H1 (cell line): ENCODE measurements around the gene SPAG16. TPM values are rescaled to one million over a fixed set of nuclear protein-coding genes. Genes with fewer than 3 reads are reported as not detected.

Experiments used
- CTCF ChIA-PET: fragments of 300-600 bp; sonication (Branson Sonifier 250); formaldehyde crosslinking; loops from one replicate; lab custom pipeline; 2021; ENCODE audit not compliant: partially characterized antibody; lab: Charles Lee
- POLR2A ChIA-PET: fragments of 300-600 bp; sonication (Branson Sonifier 250); formaldehyde crosslinking; loops from one replicate; lab custom pipeline; 2021; ENCODE audit warnings: inconsistent platforms; ENCODE audit not compliant: partially characterized antibody; lab: Charles Lee
- DNase-seq, 2 experiments: peaks; one replicate each; pipeline versions ENCODE4 v3.0.0 to v3.0.0-alpha.2; 2010 to 2022; ENCODE audit warnings: low spot score in 2 of 2, low read depth in 1 of 2, mixed read lengths in 1 of 2
- FAIRE-seq: peaks from 2 replicates; lab custom pipeline; 2011; peaks lifted over from hg19 to GRCh38; lab: Jason Lieb, UNC
- H2AFZ ChIP-seq: 2 replicates; pipeline ENCODE4 v1.8.1; 2012; ENCODE audit warnings: low read length, inconsistent platforms
- H2AK5ac ChIP-seq: 2 replicates; pipeline ENCODE4 v1.6.1; 2013; ENCODE audit warnings: low read depth, low read length
- H2BK120ac ChIP-seq: replicated peaks from 2 replicates; pipeline ENCODE3; 2013; ENCODE audit warnings: low read depth, low read length, inconsistent platforms
- H2BK12ac ChIP-seq: 2 replicates; pipeline ENCODE4 v1.6.1; 2013; ENCODE audit warnings: low read depth, low read length
- H2BK15ac ChIP-seq: 2 replicates; pipeline ENCODE4 v1.6.1; 2013; ENCODE audit warnings: low read length
- H2BK20ac ChIP-seq: 2 replicates; pipeline ENCODE4 v1.6.1; 2013; ENCODE audit warnings: low read length
- H2BK5ac ChIP-seq: 2 replicates; pipeline ENCODE4 v1.6.1; 2013; ENCODE audit warnings: low read depth, low read length
- H3K14ac ChIP-seq: 2 replicates; pipeline ENCODE4 v1.6.1; 2013; ENCODE audit warnings: inconsistent platforms; ENCODE audit not compliant: insufficient read length
- H3K18ac ChIP-seq: 2 replicates; pipeline ENCODE4 v1.6.1; 2013; ENCODE audit warnings: low read length; ENCODE audit errors: extremely low read depth
- H3K23ac ChIP-seq: 2 replicates; pipeline ENCODE4 v1.6.1; 2013; ENCODE audit warnings: inconsistent platforms; ENCODE audit not compliant: insufficient read length
- H3K23me2 ChIP-seq: 2 replicates; pipeline ENCODE4 v1.6.1; 2013; ENCODE audit warnings: low read depth, low read length
- H3K27ac ChIP-seq: 2 replicates; pipeline ENCODE4 v1.6.1; 2011; ENCODE audit warnings: low read depth, low read length, inconsistent platforms
- H3K27me3 ChIP-seq, 4 experiments: replicated peaks in 1 of 4; 1 replicate in 1 of 4; 2 replicates in 3 of 4; pipeline versions ENCODE4 v1.6.1 to v1.8.1; 2011 to 2013; ENCODE audit warnings: low read length in 3 of 4, mild to moderate bottlenecking in 3 of 4, inconsistent platforms in 2 of 4, mixed read lengths in 2 of 4, moderate library complexity in 1 of 4; ENCODE audit not compliant: control insufficient read depth in 3 of 4, insufficient read depth in 3 of 4; ENCODE audit errors: extremely low read depth in 1 of 4
- H3K36me3 ChIP-seq, 4 experiments: 2 replicates each; pipeline versions ENCODE4 v1.6.1 to v1.8.1; 2011 to 2013; ENCODE audit warnings: mild to moderate bottlenecking in 4 of 4, low read length in 3 of 4, moderate library complexity in 2 of 4, control low read depth in 1 of 4, inconsistent platforms in 1 of 4; ENCODE audit not compliant: insufficient read depth in 4 of 4, control insufficient read depth in 2 of 4
- H3K4ac ChIP-seq: replicated peaks from 2 replicates; pipeline ENCODE3; 2013; ENCODE audit warnings: low read length, low read depth, mixed read lengths, inconsistent platforms; ENCODE audit not compliant: insufficient read length
- H3K4me1 ChIP-seq, 4 experiments: replicated peaks in 1 of 4; 1 replicate in 1 of 4; 2 replicates in 3 of 4; pipeline versions ENCODE4 v1.6.1 to v1.8.1; 2011 to 2013; ENCODE audit warnings: low read length in 3 of 4, inconsistent platforms in 2 of 4, mixed read lengths in 1 of 4; ENCODE audit not compliant: insufficient read depth in 4 of 4, control insufficient read depth in 3 of 4
- H3K4me2 ChIP-seq, 2 experiments: 2 replicates each; pipeline versions ENCODE4 v1.6.1 to v1.8.1; 2011 to 2013; ENCODE audit warnings: low read depth in 2 of 2, low read length in 2 of 2, control low read depth in 1 of 2, inconsistent platforms in 1 of 2, mild to moderate bottlenecking in 1 of 2; ENCODE audit not compliant: insufficient read depth in 1 of 2
- H3K4me3 ChIP-seq, 4 experiments: fragments of 200-600, 300-600 bp in 1 of 4; sonication (generic), shearing (Covaris generic), sonication (Bioruptor Twin) in 1 of 4; 2 replicates each; pipeline versions ENCODE4 v1.5.1 to v1.8.1; 2011 to 2016; ENCODE audit warnings: low read length in 4 of 4, low read depth in 3 of 4, control low read depth in 2 of 4, inconsistent platforms in 2 of 4, mild to moderate bottlenecking in 2 of 4, mixed read lengths in 1 of 4, moderate library complexity in 1 of 4; ENCODE audit not compliant: insufficient read depth in 2 of 4; ENCODE audit errors: extremely low read depth in 1 of 4
- H3K56ac ChIP-seq: replicated peaks from 2 replicates; pipeline ENCODE3; 2013; ENCODE audit warnings: low read depth, mild to moderate bottlenecking, mixed read lengths, low read length, inconsistent platforms; ENCODE audit not compliant: insufficient read length
- H3K79me1 ChIP-seq: 2 replicates; pipeline ENCODE4 v1.6.1; 2013; ENCODE audit warnings: low read depth, low read length, control low read depth
- H3K79me2 ChIP-seq, 2 experiments: 2 replicates each; pipeline versions ENCODE4 v1.6.1 to v1.8.1; 2012 to 2013; ENCODE audit warnings: low read length in 2 of 2, mild to moderate bottlenecking in 2 of 2, inconsistent platforms in 1 of 2; ENCODE audit not compliant: insufficient read depth in 2 of 2, control insufficient read depth in 1 of 2
- H3K9ac ChIP-seq, 4 experiments: replicated peaks in 1 of 4; 1 replicate in 1 of 4; 2 replicates in 3 of 4; pipeline versions ENCODE4 v1.6.1 to v1.8.1; 2011 to 2013; ENCODE audit warnings: low read depth in 3 of 4, low read length in 3 of 4, control low read depth in 2 of 4, mild to moderate bottlenecking in 2 of 4, moderate library complexity in 2 of 4, inconsistent platforms in 1 of 4; ENCODE audit errors: extremely low read depth in 1 of 4
- H3K9me3 ChIP-seq, 2 experiments: 2 replicates each; pipeline versions ENCODE4 v1.6.1 to v1.8.1; 2012 to 2013; ENCODE audit warnings: mild to moderate bottlenecking in 2 of 2, moderate library complexity in 2 of 2, control low read depth in 1 of 2, inconsistent platforms in 1 of 2, low read depth in 1 of 2, low read length in 1 of 2, mixed read lengths in 1 of 2; ENCODE audit not compliant: insufficient read depth in 2 of 2
- H4K20me1 ChIP-seq, 2 experiments: replicated peaks in 1 of 2; 2 replicates each; pipeline versions ENCODE3 to v1.8.1; 2011 to 2013; ENCODE audit warnings: inconsistent platforms in 2 of 2, low read length in 2 of 2, mild to moderate bottlenecking in 1 of 2; ENCODE audit not compliant: insufficient read depth in 2 of 2, control insufficient read depth in 1 of 2
- H4K5ac ChIP-seq: 2 replicates; pipeline ENCODE4 v1.6.1; 2013; ENCODE audit warnings: low read length, low read depth, mixed read lengths, inconsistent platforms; ENCODE audit not compliant: insufficient read length
- H4K8ac ChIP-seq: 2 replicates; pipeline ENCODE4 v1.8.0; 2013; ENCODE audit warnings: mild to moderate bottlenecking, moderate library complexity, low read length, inconsistent platforms; ENCODE audit not compliant: insufficient read depth; ENCODE audit errors: extremely low read depth
- H4K91ac ChIP-seq: replicated peaks from 2 replicates; pipeline ENCODE3; 2013; ENCODE audit warnings: low read length, mixed read lengths, inconsistent platforms; ENCODE audit not compliant: insufficient read length
- CBX5 ChIP-seq: fragments of 300-800, 300-1000 bp; sonication (generic); IDR thresholded peaks from 2 replicates; pipeline ENCODE4 v1.7.1; 2016; ENCODE audit warnings: antibody characterized with exemption, low read length, low read depth
- CEBPB ChIP-seq: IDR thresholded peaks from 2 replicates; pipeline ENCODE4 v1.6.1; 2012; ENCODE audit warnings: low read depth, low read length
- JUND ChIP-seq: IDR thresholded peaks from 2 replicates; pipeline ENCODE4 v1.6.1; 2011; ENCODE audit warnings: mild to moderate bottlenecking, improper control_type of control experiment, low read length
- POLR2A ChIP-seq, 2 experiments: IDR thresholded peaks; 1 replicate in 1 of 2; 2 replicates in 1 of 2; pipeline ENCODE4 v1.6.1; 2011; ENCODE audit warnings: low read depth in 2 of 2, low read length in 2 of 2, mild to moderate bottlenecking in 2 of 2; ENCODE audit errors: control extremely low read depth in 1 of 2
- SRF ChIP-seq: IDR thresholded peaks from 2 replicates; pipeline ENCODE4 v1.6.1; 2011; ENCODE audit warnings: mild to moderate bottlenecking, low read depth, low read length, moderate library complexity
- WGBS, 2 experiments: shearing (Covaris generic) in 1 of 2; methylation state at CpG; one replicate each; pipeline versions ENCODE4 v1.1.6 to v1.1.7; 2013 to 2015; ENCODE audit warnings: low lambda C conversion rate in 2 of 2, mixed read lengths in 2 of 2, inconsistent platforms in 1 of 2, low coverage in 1 of 2, missing lambda C conversion rate in 1 of 2; ENCODE audit not compliant: insufficient replicate concordance in 2 of 2, insufficient coverage in 1 of 2, insufficient read length in 1 of 2; ENCODE audit errors: extremely low coverage in 1 of 2, missing lambda C conversion rate in 1 of 2; 5-methylcytosine and 5-hydroxymethylcytosine counted together
- polyA plus RNA-seq, 7 experiments: library from polyadenylated mRNA; depleted of rRNA in 3 of 7; stranded (reverse) in 5 of 7; unstranded in 2 of 7; fragments of >200 nt in 5 of 7; fragments of 200-250 nt in 2 of 7; gene quantifications; 1 replicate in 5 of 7; 2 replicates in 1 of 7; 4 replicates in 1 of 7; pipeline versions ENCODE4 v1.2.1 to v1.2.3, GENCODE V29; 2011 to 2013; ENCODE audit warnings: missing spikeins in 2 of 7, mixed read lengths in 2 of 7
- total RNA-seq: library from RNA; stranded (reverse); fragmentation: NEBNext Ultra II Directional; extraction: Animal tissue kit (Norgen Biotek cat#: 25700); gene quantifications from 2 replicates; pipeline ENCODE4 v1.2.1, GENCODE V29; 2021

The SPAG16 gene
- total and polyA plus RNA-seq, 2 of the 8 experiments (the other 6 are each of a cell fraction or from before 2014, with no cell fraction given) = 6.0 to 14.9 TPM

GRCh38 chr2:213451542-213452239 is 167.4 kb downstream of the SPAG16 start:
- Histone ChIP-seq H2BK120ac (no peak overlapping the region), H3K4me3 (no peak overlapping the region), H3K18ac (no peak overlapping the region), H3K79me2 (no peaks in the 10 kb centered on the region), H2BK15ac (no peak overlapping the region), H4K5ac (no peak overlapping the region), H2BK5ac (no peak overlapping the region), H4K20me1 (no peaks in the 10 kb centered on the region), H3K4me2 (peak overlapping the region in 1 of 2 experiments; percentile 26; a peak in 1 of 4 replicates), H3K79me1 (no peaks in the 10 kb centered on the region), H3K27me3 (no peaks in the 10 kb centered on the region), H3K9ac (no peak overlapping the region), H2AK5ac (no peak overlapping the region), H4K91ac (no peak overlapping the region), H3K27ac (no peak overlapping the region), H3K23ac (no peak overlapping the region), H3K56ac (no peak overlapping the region), H3K14ac (no peak overlapping the region), H2AFZ (peak overlapping the region; percentile 99), H3K4me1 (0 out of 7 replicates have a peak, but pooled peaks cover 0 to 2% (median 0%) of the 10 kb centered on the region in 4 experiments), H3K23me2 (no peaks in the 10 kb centered on the region), H3K9me3 (no peaks in the 10 kb centered on the region), H2BK20ac (no peak overlapping the region), H2BK12ac (no peak overlapping the region), H4K8ac (no peak overlapping the region), H3K4ac (no peak overlapping the region), H3K36me3 (no peaks in the 10 kb centered on the region)
- no peak for DNase-seq
- POLR2A ChIA-PET = no interaction called here
- WGBS, 2 experiments = 66% methylated on average over 12 of the region's 12 CpGs; no CpG with 5 or more reads in 1 of the 2 experiments
- no peak for TF ChIP-seq JUND
- TF ChIP-seq CBX5 = no peak
- TF ChIP-seq POLR2A (IDR thresholded peaks at IDR 0.05; ENCODE audit: control extremely low read depth in 1 of 2, low read depth in 2 of 2, low read length in 2 of 2) = no peak
- TF ChIP-seq CEBPB = no peak
- TF ChIP-seq SRF = no peak
- no peak for FAIRE-seq
- CTCF ChIA-PET = no interaction called here
